ENCODE measurements around the gene ZNF217.
"Not testable (repeated sequence)": the region's sequence is repeated elsewhere in the genome, so short reads cannot be mapped to it uniquely, and the experiment has no call there.

Gene ZNF217

DNA sequence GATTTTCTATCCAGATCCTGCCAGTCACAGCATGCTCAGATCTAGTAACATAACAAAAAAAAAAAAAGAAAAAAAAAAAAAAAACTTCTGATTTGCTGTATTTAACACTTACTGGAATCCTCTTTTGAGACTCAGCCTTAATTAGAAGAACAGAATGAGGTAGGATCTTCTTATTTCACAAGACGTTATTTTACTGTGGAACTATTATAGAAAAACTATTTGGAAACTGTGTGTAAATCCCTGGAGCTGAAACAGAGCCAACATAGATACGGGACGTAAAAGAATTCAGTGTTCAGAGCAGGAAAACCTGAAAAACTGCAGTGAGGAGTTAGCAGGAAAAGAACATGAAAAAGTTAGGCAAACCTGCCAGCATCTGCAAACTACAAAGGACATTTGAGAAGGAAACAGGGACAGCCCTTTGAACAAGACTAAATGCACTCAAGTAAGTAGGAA lies 3.4 kb upstream of the ZNF217 start:
- DNase-seq (ENCODE audit: low spot score), result peak; percentile 25

- peak; percentile 34 for DNase-seq (ENCODE audit: low spot score)
These were observed 2.8 kb upstream of the ZNF217 start for GRCh38 chr20:53596189-53597001.

- DNase-seq (ENCODE audit: low spot score), result not testable (repeated sequence)
These were observed 2.1 kb upstream of the ZNF217 start for GRCh38 chr20:53595742-53596141.

DNA sequence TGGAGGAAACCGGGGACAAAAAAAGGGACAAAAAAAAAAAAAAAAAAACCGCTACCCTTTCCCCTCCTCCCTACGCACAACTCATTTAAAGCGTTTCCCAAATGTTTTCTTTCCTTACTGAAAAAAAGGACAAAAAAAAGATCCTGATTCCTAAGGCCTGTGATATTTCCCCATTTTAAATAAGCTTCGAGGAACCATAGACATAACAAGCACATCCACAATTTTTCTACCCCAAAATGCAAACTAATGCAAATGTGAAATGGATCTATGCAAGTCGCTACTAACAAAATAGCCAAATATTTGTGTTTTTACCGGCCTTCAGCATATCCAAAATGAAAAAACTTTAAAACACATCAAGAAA lies 1.4 kb upstream of the ZNF217 start:
- peak; percentile 51 for DNase-seq (ENCODE audit: low spot score)

GRCh38 chr20:53594068-53595017 lies 704 bp upstream of the ZNF217 start:
- DNase-seq (ENCODE audit: low spot score), result peak; percentile 95

- peak; percentile 33 for DNase-seq (ENCODE audit: low spot score)
These were observed 610 bp downstream of the ZNF217 start for GRCh38 chr20:53592992-53593465.

GRCh38 chr20:53592454-53592991 lies 1.1 kb downstream of the ZNF217 start:
- not testable (repeated sequence) for DNase-seq (ENCODE audit: low spot score)

DNA sequence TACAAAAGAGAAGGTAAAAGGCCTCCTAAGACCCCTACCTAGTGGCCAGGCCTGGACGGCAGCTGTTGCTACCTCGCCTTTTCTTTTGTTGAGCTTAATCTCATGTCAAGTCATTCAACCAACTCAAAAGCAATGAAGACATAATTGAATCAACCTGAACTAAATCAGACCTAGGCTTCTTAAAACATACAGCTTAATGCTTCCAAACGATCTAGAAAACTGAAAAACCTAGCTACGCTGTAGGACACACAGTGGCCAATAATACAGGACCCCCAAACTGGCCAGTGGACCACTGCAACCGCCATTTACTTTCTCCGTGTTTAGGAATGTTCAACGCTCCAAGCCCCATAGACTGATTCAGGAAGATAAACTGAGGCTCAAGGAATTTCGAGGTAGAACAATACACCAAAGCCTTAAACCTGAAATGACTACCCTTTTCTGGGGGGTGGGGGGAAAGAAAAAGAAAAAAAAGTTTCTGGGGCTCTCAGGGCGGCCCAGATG lies 1.6 kb downstream of the ZNF217 start:
- DNase-seq (ENCODE audit: low spot score), result not testable (repeated sequence)

- peak; percentile 21 for DNase-seq (ENCODE audit: low spot score)
These were observed 2.4 kb downstream of the ZNF217 start for GRCh38 chr20:53591206-53591741.

DNA sequence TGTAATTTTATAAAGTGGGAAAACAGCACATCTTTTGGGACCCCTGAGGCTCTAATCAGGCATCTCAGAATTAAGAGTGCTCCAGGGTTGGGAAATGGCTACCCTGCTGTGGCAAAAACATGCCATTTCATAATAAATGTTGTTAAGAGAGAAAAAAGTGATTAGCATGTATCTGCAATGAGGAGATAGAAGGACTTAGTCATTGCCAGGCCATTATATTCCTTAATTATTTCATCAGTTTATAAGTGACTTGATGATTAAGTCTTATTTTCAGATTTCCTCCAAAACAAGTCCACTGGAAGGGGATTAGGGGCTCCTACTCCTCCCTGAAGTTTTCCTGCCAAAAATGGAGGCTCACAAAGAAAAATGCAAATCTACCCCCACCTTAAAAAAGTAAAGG lies 3.0 kb downstream of the ZNF217 start:
- DNase-seq (ENCODE audit: low spot score), result not testable (repeated sequence)

DNA sequence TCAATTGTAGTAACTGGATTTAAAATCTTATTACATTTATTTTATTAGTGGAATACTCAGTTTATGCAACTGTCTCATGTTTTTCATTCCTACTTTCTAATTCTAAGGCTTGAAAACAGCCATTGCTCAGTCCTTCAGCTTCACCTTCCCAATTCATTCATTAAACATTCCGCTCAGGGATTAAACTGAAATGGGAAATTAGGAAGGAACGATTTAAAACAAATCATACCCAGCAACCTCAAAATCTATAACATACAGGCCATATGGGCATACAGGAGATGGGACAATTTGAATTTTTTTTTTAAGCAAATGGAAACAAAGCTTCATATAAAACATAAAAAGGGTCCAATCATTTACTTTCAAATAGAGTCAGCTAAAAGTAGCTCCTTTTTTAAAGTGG lies 3.5 kb downstream of the ZNF217 start:
- DNase-seq (ENCODE audit: low spot score), result not testable (repeated sequence)

DNA sequence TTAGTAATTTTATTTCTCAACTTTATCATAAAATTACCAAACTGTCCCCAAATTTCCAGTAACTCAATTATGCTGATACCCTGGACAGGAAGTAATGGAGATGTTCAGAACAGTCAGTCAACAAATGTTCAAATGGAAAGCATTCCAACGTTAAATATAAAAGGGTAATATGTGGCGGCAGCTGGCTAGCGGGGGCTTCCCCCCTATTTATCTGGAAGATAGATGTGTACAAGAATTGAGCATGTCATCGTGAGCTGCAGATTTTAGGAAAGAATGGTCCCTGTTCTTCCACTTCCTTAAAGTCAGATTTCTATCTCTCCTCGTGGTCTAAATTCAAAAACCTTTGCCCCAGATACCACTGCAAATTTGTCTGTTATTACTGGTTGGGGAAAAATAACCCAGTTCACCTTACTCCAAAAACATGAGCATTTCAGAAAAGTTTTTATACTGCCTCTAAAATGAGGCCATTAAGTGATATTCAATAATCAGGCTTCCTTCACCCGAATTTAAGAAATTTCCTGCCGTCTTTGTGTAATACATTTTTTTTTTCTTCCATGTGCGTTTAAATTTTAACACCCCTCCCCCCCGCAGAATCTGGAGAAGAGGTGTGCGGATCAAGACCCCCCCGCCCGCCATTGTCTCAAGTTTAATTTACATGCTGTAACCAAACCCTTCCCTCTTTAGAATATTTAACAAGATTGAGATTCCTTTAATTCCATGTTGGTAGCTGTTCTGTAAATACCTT lies 4.1 kb downstream of the ZNF217 start:
- not testable (repeated sequence) for DNase-seq (ENCODE audit: low spot score)

DNA sequence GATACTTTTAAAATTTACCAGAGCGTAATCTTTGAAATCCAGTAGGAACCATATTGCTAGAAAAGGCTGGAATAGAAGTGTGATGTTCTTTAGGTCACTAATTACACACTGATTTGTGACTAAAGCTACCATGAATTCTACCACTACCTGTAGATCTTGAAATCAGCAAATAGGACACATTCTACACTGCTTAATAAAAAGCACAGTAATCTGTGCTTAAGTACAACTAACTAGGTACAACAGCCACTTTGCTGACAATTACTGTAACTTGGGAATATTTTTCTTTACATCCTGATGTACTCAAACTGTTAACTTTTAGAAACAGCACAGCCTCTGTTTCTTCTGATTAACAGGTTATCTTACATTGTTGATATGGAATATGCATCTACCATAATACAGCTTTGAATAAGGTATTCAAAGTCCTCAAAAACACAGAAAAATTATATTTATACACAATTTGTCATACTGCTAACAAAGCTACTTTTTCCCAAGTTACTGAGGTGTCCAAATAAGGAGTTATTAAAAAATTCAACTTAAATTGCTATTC lies 6.4 kb downstream of the ZNF217 start:
- DNase-seq (ENCODE audit: low spot score), result not testable (repeated sequence)

DNA sequence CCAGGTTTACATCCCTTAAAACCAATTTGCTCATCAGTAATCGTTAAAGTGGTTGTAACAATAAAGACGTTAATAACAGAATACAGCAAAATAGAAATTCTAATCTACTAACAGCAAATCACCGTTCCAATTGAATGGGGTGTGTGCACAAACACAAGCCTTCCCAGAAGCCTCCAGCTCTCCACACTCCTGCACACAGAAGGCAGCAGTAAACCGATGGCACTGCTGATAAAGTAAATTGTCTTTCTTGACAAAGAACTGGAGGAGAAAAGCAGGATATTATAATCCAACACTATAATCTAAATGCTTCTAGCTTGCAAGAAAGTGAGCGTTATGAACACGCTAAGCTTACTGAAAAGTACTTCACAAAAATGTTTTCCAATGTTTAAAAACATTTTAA lies 7.0 kb downstream of the ZNF217 start:
- DNase-seq (ENCODE audit: low spot score), result no peak

- not testable (repeated sequence) for DNase-seq (ENCODE audit: low spot score)
These were observed 7.7 kb downstream of the ZNF217 start for GRCh38 chr20:53585910-53586309.

DNA sequence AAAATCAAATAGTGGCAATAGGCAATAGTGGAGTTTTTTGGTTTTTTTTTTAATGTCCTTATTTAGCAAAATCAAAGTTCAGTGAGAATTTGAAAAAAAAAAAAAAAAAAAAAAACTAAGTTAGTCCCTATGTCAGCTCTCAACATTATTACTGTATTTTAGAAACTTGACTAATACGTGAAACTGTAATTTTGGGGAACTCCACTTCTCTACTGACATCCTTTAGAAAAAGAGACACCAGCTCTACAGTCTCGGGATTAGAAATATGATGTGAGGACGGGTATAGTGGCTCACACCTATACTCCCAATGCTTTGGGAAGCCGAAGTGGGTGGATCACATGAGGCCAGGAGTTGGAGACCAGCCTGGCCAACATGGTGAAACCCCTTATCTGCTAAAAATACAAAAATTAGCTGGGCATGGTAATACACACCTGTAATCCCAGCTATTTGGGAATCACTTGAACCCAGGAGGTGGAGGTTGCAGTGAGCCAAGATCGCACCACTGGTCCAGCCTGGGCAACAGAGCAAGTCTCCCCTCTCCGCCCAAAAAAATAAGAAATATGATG lies 8.6 kb downstream of the ZNF217 start:
- DNase-seq (ENCODE audit: low spot score), result not testable (repeated sequence)

DNA sequence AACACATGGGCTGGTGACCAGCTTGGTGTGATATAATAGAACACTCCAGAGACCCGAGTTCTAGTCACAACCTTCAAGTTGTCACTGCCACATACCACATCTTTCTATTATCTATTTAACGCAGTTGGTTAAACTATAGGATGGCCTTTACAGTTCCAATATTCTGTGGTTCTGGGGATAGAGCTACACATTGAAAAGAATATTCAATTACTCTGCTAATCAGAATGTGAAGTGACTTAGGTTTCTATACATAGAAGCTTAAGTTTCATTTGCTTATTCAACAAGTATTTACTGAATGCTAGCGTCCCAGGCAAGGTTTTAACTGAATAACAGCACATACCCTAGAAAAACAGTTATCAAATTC lies 9.1 kb downstream of the ZNF217 start:
- not testable (repeated sequence) for DNase-seq (ENCODE audit: low spot score)

GRCh38 chr20:53583660-53584549 lies 9.7 kb downstream of the ZNF217 start:
- DNase-seq (ENCODE audit: low spot score), result not testable (repeated sequence)

- no peak for DNase-seq (ENCODE audit: low spot score)
These were observed 10.9 kb downstream of the ZNF217 start for GRCh38 chr20:53582574-53583351.
